ENCODE measurements around the gene ITGA2. TPM values are rescaled to one million over a fixed set of nuclear protein-coding genes. Genes with fewer than 3 reads are reported as not detected.

Gene ITGA2
- 18.4 TPM for total RNA-seq

DNA sequence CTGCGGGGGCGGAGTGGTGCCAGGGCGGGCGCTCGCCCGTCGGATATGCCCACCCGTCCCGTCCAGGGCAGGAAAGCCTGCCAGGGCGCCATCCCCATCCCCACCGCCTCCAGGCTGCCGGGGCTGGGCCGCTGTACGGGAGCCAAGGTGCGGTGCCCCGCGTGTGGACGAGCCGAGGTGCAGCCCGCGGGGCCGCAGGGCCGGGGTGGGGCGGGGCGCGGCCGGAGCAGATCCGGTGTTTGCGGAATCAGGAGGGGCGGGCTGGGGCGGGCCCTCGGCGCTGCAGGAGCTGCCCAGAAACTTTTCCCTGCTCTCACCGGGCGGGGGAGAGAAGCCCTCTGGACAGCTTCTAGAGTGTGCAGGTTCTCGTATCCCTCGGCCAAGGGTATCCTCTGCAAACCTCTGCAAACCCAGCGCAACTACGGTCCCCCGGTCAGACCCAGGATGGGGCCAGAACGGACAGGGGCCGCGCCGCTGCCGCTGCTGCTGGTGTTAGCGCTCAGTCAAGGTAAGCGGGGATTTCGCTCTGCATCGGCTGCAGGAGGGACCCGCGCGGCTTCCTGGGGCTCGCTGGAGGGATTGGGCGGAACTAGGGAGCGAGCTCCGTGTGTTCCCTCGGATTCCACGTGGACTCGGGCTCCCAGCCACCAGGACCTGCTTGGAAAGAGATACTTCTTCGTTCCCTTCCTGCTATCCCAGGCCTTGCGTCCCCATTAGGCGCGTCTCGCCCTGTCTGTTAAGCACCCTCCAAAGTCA is at the start of gene ITGA2:
Gene ITGA2, plus strand, starts transcription at position 328 of the 756 bp plus-strand sequence. Its CDS starts 117 bp downstream, at position 445.
- peaks cover 15% of the 10 kb centered on the region for H3K4me1 ChIP-seq
- TF ChIP-seq, protein P1, sequence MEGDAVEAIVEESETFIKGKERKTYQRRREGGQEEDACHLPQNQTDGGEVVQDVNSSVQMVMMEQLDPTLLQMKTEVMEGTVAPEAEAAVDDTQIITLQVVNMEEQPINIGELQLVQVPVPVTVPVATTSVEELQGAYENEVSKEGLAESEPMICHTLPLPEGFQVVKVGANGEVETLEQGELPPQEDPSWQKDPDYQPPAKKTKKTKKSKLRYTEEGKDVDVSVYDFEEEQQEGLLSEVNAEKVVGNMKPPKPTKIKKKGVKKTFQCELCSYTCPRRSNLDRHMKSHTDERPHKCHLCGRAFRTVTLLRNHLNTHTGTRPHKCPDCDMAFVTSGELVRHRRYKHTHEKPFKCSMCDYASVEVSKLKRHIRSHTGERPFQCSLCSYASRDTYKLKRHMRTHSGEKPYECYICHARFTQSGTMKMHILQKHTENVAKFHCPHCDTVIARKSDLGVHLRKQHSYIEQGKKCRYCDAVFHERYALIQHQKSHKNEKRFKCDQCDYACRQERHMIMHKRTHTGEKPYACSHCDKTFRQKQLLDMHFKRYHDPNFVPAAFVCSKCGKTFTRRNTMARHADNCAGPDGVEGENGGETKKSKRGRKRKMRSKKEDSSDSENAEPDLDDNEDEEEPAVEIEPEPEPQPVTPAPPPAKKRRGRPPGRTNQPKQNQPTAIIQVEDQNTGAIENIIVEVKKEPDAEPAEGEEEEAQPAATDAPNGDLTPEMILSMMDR (IDR thresholded peaks at IDR 0.05): no peak
- TF ChIP-seq POLR2AphosphoS5 (IDR thresholded peaks at IDR 0.05; ENCODE audit: insufficient read depth in 1 of 2, low read depth in 1 of 2) (no peak), POLR2A (IDR thresholded peaks at IDR 0.05) (no peak)

DNA sequence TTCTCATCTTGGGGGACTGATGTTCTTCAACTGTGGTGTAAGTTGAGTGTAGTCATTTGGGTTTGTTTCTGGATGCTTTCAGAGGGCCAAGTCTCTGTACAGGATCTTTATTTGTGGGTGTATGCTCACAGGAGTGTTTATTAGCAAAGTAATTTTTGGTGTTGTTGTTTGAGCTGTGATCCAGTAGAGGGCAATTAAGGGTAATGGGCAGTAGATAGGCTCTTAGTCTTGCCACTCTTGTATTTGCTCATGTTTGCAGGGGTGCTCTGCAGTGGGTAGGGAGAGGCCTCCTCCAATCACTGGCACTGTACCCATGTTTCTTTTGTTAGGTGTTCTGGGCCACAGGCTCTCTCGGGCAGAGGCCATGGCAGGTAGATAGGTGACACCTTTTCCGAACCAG is 45.9 kb upstream of the ITGA2 start:
- no peaks in the 10 kb centered on the region for H3K27me3 ChIP-seq
- intact Hi-C loops (cut with DNase I): loop anchor here (10.0 kb wide), 1 partner anchor 152 kb away; no protein-coding TSS in a partner anchor
- no peak for DNase-seq (ENCODE audit: extremely low spot score in 2 of 2)
- H3K36me3 ChIP-seq: peaks cover 0 to 5% of the 10 kb centered on the region in 2 donors
- H3K4me3 ChIP-seq: no peak overlapping the region
- H3K4me1 ChIP-seq: no peaks in the 10 kb centered on the region
- no peak overlapping the region for H3K27ac ChIP-seq
- no peaks in the 10 kb centered on the region for H3K9me3 ChIP-seq
- TF ChIP-seq POLR2AphosphoS5 (IDR thresholded peaks at IDR 0.05; ENCODE audit: insufficient read depth in 1 of 2, low read depth in 1 of 2) (no peak), POLR2A (IDR thresholded peaks at IDR 0.05) (no peak)
- TF ChIP-seq, protein P1 (IDR thresholded peaks at IDR 0.05): no peak

More for the DNA sequence above, at the start of gene ITGA2:
- H3K9me3 ChIP-seq: no peaks in the 10 kb centered on the region
- peak within 1 kb of the TSS; percentile 67 for H3K27ac ChIP-seq
- peak within 1 kb of the TSS; percentile 67 to 72 for H3K4me3 ChIP-seq
- intact Hi-C loops (cut with DNase I): no loop called here
- no peak for DNase-seq (ENCODE audit: extremely low spot score in 2 of 2)
- H3K36me3 ChIP-seq: no peaks in the 10 kb centered on the region
- H3K27me3 ChIP-seq: no peaks in the 10 kb centered on the region

DNA sequence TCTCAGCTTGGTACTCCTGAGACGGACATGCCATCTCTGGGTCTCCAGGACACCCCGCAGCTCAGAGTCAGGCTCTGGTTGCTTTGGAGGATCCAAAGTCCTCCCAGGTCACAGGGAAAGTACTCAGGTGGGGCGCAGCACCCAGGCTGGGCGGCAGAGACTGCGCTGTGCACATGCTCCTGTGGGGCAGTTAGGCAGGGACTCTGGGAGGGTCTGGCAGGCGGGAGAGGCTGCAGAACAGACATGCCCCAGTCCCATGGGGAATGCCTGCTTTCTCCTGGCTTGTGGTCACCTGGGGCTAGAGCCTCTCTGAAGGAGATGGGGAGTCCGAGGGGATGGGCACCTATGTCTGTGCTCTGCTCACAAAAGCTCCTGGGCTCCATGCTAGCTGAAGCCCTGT is 45.3 kb upstream of the ITGA2 start:
- no peak for DNase-seq (ENCODE audit: extremely low spot score in 2 of 2)
- TF ChIP-seq POLR2AphosphoS5 (IDR thresholded peaks at IDR 0.05; ENCODE audit: insufficient read depth in 1 of 2, low read depth in 1 of 2) (no peak), POLR2A (IDR thresholded peaks at IDR 0.05) (no peak)
- TF ChIP-seq, protein P1 (IDR thresholded peaks at IDR 0.05): no peak
- intact Hi-C loops (cut with DNase I): loop anchor here (10.0 kb wide), 1 partner anchor 151 kb away; no protein-coding TSS in a partner anchor
- H3K36me3 ChIP-seq: peaks cover 0 to 5% of the 10 kb centered on the region in 2 donors
- no peaks in the 10 kb centered on the region for H3K9me3 ChIP-seq
- no peak overlapping the region for H3K4me3 ChIP-seq
- no peak overlapping the region for H3K27ac ChIP-seq
- no peaks in the 10 kb centered on the region for H3K4me1 ChIP-seq
- no peaks in the 10 kb centered on the region for H3K27me3 ChIP-seq

DNA sequence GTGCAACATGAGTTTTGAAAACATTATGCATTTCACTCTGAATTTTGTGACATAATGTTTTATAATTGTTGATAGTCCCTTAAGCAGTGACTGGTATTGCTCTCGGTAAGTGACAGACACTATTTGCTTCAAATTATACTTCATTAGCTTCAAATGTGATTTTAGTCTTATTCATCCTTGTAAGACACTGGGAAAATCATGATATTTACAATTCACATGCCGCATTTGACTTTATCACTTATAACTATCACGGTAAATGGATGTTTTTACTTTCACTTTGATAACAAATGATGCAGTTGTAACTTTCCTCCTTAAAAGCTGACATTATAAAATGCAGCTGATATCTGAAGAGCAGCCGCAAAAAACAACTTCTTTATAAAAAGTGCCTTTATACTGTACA is 44.1 kb upstream of the ITGA2 start:
- Histone ChIP-seq H3K4me3 (peak overlapping the region; percentile 25 to 27), H3K27ac (no peak overlapping the region), H3K36me3 (peaks cover 0 to 5% of the 10 kb centered on the region in 2 donors), H3K4me1 (no peaks in the 10 kb centered on the region), H3K9me3 (no peaks in the 10 kb centered on the region), H3K27me3 (no peaks in the 10 kb centered on the region)
- no peak for TF ChIP-seq POLR2AphosphoS5 (IDR thresholded peaks at IDR 0.05; ENCODE audit: insufficient read depth in 1 of 2, low read depth in 1 of 2)
- TF ChIP-seq, protein P1 (IDR thresholded peaks at IDR 0.05): no peak
- TF ChIP-seq POLR2A (IDR thresholded peaks at IDR 0.05): no peak
- no peak for DNase-seq (ENCODE audit: extremely low spot score in 2 of 2)
- intact Hi-C loops (cut with DNase I): loop anchor here (10.0 kb wide), 1 partner anchor 150 kb away; no protein-coding TSS in a partner anchor

DNA sequence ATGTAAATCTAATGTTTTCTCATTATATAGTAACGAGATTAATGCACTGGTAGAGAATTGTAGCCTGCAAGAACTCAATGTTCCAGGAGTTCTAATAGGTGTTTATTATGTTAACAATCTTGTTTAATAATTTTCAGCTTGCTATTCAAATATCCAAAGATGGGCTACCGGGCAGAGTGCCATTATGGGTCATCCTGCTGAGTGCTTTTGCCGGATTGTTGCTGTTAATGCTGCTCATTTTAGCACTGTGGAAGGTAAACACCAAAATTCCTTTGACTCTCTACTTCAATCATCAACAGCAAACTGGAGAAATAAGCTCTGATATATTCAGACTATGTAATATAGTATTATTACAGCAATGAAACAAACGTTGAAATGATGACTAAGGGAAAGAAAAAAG is 41.9 kb upstream of the ITGA2 start:
- intact Hi-C loops (cut with DNase I): loop anchor here (10.0 kb wide), 1 partner anchor 148 kb away; no protein-coding TSS in a partner anchor
- no peak overlapping the region for H3K4me3 ChIP-seq
- no peak for TF ChIP-seq POLR2A (IDR thresholded peaks at IDR 0.05)
- no peak for DNase-seq (ENCODE audit: extremely low spot score in 2 of 2)
- no peaks in the 10 kb centered on the region for H3K27me3 ChIP-seq
- no peaks in the 10 kb centered on the region for H3K9me3 ChIP-seq
- H3K36me3 ChIP-seq: no peaks in the 10 kb centered on the region
- no peak overlapping the region for H3K27ac ChIP-seq
- no peaks in the 10 kb centered on the region for H3K4me1 ChIP-seq
